Ishikawa (cell line): ENCODE results near the gene SMTNL2.

Source experiments
- CEBPB ChIP-seq: IDR thresholded peaks from 2 replicates; pipeline ENCODE4 v1.6.1; 2012
- CREB1 ChIP-seq: IDR thresholded peaks from 2 replicates; pipeline ENCODE4 v1.6.1; 2012; ENCODE audit warnings: low read depth
- EGR1 ChIP-seq: IDR thresholded peaks from 2 replicates; pipeline ENCODE4 v1.6.1; 2012
- EP300 ChIP-seq: IDR thresholded peaks from 2 replicates; pipeline ENCODE4 v1.6.1; 2012; ENCODE audit warnings: borderline replicate concordance
- FOXM1 ChIP-seq: IDR thresholded peaks from 2 replicates; pipeline ENCODE4 v1.6.1; 2012; ENCODE audit warnings: low read depth, borderline replicate concordance
- NFIC ChIP-seq: IDR thresholded peaks from 2 replicates; pipeline ENCODE4 v1.6.1; 2012
- RAD21 ChIP-seq: IDR thresholded peaks from 2 replicates; pipeline ENCODE4 v1.6.1; 2012; ENCODE audit warnings: low read depth
- TAF1 ChIP-seq: IDR thresholded peaks from 2 replicates; pipeline ENCODE4 v1.6.1; 2012; ENCODE audit warnings: low read depth, mild to moderate bottlenecking
- TCF12 ChIP-seq: IDR thresholded peaks from 2 replicates; pipeline ENCODE4 v1.6.1; 2012; ENCODE audit warnings: low read depth
- TEAD4 ChIP-seq: IDR thresholded peaks from 2 replicates; pipeline ENCODE4 v1.6.1; 2012
- YY1 ChIP-seq: IDR thresholded peaks from 2 replicates; pipeline ENCODE4 v1.6.1; 2012; ENCODE audit warnings: low read depth
- ZBTB7A ChIP-seq: IDR thresholded peaks from 2 replicates; pipeline ENCODE4 v1.6.1; 2012; ENCODE audit warnings: low read depth
- TF ChIP-seq, protein P1 (sequence below): IDR thresholded peaks from 2 replicates; pipeline ENCODE4 v1.6.1; 2012; ENCODE audit warnings: low read depth, mild to moderate bottlenecking
- TF ChIP-seq, protein P2 (sequence below): IDR thresholded peaks from 2 replicates; pipeline ENCODE4 v1.6.1; 2012
- TF ChIP-seq, protein P3 (sequence below): IDR thresholded peaks from 2 replicates; pipeline ENCODE4 v1.6.1; 2012

SMTNL2 gene

DNA sequence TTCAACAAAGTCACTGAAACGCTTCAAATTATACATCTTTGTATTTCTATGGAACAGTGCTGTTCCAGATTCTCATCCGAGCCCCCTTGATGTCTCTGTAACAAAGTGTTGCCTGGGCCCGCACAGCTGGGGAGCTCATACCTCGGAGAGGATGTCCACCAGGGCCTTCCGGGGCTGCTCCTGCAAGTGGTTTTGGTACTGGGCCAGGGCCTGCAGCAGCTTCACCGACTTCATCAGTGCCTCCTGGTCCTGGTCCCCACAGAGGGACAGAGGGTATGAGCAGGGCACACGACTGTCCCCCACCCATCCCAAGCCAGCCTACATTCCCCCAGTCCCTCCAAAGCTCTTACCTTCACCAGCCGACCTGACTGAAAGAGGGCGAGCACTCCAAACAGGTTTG lies 30.7 kb upstream of the SMTNL2 start:
- no peak for TF ChIP-seq RAD21
- TF ChIP-seq, protein P1, sequence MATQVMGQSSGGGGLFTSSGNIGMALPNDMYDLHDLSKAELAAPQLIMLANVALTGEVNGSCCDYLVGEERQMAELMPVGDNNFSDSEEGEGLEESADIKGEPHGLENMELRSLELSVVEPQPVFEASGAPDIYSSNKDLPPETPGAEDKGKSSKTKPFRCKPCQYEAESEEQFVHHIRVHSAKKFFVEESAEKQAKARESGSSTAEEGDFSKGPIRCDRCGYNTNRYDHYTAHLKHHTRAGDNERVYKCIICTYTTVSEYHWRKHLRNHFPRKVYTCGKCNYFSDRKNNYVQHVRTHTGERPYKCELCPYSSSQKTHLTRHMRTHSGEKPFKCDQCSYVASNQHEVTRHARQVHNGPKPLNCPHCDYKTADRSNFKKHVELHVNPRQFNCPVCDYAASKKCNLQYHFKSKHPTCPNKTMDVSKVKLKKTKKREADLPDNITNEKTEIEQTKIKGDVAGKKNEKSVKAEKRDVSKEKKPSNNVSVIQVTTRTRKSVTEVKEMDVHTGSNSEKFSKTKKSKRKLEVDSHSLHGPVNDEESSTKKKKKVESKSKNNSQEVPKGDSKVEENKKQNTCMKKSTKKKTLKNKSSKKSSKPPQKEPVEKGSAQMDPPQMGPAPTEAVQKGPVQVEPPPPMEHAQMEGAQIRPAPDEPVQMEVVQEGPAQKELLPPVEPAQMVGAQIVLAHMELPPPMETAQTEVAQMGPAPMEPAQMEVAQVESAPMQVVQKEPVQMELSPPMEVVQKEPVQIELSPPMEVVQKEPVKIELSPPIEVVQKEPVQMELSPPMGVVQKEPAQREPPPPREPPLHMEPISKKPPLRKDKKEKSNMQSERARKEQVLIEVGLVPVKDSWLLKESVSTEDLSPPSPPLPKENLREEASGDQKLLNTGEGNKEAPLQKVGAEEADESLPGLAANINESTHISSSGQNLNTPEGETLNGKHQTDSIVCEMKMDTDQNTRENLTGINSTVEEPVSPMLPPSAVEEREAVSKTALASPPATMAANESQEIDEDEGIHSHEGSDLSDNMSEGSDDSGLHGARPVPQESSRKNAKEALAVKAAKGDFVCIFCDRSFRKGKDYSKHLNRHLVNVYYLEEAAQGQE, result no peak
- no peak for TF ChIP-seq TEAD4
- TF ChIP-seq TCF12, result no peak

DNA sequence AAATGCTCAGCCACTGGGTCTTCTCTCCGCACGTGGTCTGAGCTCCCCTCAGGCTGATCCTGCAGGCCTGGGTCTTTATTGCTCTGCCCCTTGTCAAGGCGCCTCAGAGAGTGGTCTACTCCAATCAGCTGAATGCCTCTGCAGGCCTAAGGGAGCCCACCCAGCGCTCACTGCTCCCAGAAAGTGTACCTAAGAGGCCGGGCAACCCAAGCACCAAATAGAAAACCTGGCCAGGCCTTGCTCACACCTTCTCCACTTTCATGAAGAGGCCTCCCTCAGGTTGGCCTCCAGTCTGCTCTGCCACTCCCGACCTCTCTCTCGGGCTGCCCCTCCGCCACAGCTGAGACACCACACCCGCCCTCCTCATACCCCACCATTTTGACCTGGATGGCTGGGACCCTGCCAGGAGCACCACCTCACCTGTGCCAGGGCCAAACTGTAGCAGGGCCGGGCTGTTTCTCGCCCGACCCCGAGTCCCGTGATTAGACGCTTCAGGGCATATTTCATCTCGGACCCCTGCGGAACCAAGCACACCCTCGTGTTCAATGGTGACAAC lies 29.8 kb upstream of the SMTNL2 start:
- TF ChIP-seq, protein P2, sequence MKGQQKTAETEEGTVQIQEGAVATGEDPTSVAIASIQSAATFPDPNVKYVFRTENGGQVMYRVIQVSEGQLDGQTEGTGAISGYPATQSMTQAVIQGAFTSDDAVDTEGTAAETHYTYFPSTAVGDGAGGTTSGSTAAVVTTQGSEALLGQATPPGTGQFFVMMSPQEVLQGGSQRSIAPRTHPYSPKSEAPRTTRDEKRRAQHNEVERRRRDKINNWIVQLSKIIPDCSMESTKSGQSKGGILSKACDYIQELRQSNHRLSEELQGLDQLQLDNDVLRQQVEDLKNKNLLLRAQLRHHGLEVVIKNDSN, result no peak
- TF ChIP-seq EGR1, result no peak
- no peak for TF ChIP-seq TCF12
- TF ChIP-seq, protein P3, sequence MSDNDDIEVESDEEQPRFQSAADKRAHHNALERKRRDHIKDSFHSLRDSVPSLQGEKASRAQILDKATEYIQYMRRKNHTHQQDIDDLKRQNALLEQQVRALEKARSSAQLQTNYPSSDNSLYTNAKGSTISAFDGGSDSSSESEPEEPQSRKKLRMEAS, result no peak
- no peak for TF ChIP-seq CREB1
- no peak for TF ChIP-seq EP300
- TF ChIP-seq, protein P1, result no peak
- TF ChIP-seq YY1, result no peak
- no peak for TF ChIP-seq FOXM1
- no peak for TF ChIP-seq TAF1
- TF ChIP-seq ZBTB7A, result no peak
- no peak for TF ChIP-seq RAD21
- TF ChIP-seq TEAD4, result no peak
- TF ChIP-seq CEBPB, result no peak
- no peak for TF ChIP-seq NFIC

DNA sequence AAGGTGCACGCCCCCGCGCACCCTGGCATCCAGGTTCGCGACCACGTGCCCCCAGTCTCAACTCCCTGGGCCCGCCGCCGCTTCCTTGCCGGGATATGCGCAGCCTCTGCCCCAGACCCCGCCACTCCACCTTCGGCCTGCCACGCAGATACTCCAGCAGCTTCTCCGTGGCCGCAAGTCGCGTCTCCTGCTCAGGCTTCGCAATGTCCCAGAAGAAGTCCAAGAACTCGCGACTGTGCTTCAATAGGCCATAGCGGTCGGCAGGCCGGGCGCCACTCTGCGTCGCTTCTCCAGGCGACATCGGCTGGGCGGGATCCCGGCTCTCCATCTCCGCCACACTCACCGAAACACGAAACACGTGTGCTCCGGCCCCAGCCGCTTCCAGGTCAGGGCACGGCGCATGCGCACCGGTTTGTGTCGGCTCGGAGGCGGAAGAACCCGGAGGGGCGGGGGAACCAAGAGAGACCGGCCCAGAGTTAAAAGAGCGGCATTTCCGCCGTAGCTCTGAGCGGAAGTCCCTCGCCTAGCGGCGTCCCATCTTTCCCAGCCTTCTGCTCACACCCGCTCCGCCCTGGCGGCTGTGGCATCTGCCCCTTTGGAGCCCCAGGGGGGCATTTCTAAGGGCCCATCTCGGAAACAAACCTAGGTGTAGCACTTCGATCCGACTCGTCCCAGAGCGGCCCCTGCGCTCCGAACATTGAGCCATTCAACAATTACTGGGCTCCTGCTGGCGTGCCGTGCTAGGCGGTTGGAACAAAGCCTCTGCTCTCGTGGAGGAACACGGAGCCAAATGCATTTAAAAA lies 29.1 kb upstream of the SMTNL2 start, which contains the start of gene MYBBP1A:
MYBBP1A (minus strand) TSS at position 388 of the 803 bp plus-strand sequence; CDS start at position 328, 60 bp downstream.
- TF ChIP-seq TAF1, result peak; percentile 78
- TF ChIP-seq TEAD4, result peak; percentile 33; the same call in 1 of the 2 replicates
- peak; percentile 8; the same call in 1 of the 2 replicates for TF ChIP-seq YY1
- peak; percentile 72 for TF ChIP-seq TCF12
- 0 out of 2 replicates have a peak, but pooled peaks have one; percentile 18 for TF ChIP-seq EGR1
- TF ChIP-seq, protein P2, result peak; percentile 78
- TF ChIP-seq RAD21, result no peak
- TF ChIP-seq CEBPB, result no peak
- TF ChIP-seq ZBTB7A, result no peak
- TF ChIP-seq, protein P1, result no peak
- TF ChIP-seq EP300, result 0 out of 2 replicates have a peak, but pooled peaks have one; percentile 3
- TF ChIP-seq, protein P3, result peak; percentile 98
